ENCODE results near the gene ALAS1. TPM values are rescaled to one million over a fixed set of nuclear protein-coding genes. Genes with fewer than 3 reads are reported as not detected.
"Not testable (repeated sequence)": the region's sequence is repeated elsewhere in the genome, so short reads cannot be mapped to it uniquely, and the experiment has no call there.

ALAS1 gene
- total and polyA plus RNA-seq, 4 donors, result 38.7 to 85.1 (median 57.2) TPM

DNA sequence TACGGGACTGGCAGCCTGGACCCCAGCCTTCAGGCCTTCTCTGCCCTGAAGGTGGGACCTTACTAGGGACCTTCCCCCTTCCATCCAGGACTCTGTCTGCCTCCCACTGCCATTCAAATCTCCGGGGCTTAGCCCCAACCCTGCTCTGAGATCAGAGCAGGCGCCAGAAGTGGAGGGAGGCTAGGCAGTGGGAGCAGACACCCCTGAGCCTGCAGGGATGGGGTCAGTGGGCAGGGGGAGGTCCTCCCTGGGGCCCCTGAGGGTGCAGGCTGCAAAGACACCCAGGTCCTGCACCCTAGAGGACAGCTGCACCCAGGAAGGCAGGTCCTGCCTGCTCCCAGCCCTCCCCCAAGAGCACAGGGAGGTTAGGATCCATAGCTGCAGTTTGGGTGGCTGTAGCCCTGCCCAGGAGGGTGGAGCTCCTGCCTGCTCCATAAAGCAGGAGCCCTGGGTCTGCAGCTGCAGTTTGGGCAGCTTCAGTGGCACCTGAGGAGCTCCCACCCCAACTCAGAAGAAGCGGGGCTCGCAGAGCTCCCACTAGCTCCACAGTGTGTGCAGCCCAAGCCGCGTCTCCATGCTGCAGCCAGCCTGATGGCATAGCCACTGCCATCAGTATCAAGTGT, 35.6 kb upstream of the ALAS1 start:
- Histone ChIP-seq H3K36me3 (ENCODE audit: control insufficient read depth in 4 of 4, insufficient read depth in 4 of 4, low read length in 4 of 4) (no peaks in the 10 kb centered on the region), H3K9me3 (ENCODE audit: control insufficient read depth in 4 of 4, insufficient read depth in 3 of 4, low read length in 3 of 4) (no peaks in the 10 kb centered on the region), H3K27me3 (ENCODE audit: control insufficient read depth in 3 of 3, insufficient read depth in 3 of 3, low read length in 2 of 3) (no peaks in the 10 kb centered on the region), H3K4me3 (no peak overlapping the region), H3K27ac (ENCODE audit: low read depth in 1 of 2, low read length in 1 of 2) (no peak overlapping the region), H3K9ac (ENCODE audit: insufficient read depth in 1 of 2, low read length in 2 of 2) (no peak overlapping the region), H3K4me1 (ENCODE audit: control insufficient read depth in 5 of 5, insufficient read depth in 5 of 5, low read length in 5 of 5) (no peaks in the 10 kb centered on the region)
- TF ChIP-seq, protein P1, sequence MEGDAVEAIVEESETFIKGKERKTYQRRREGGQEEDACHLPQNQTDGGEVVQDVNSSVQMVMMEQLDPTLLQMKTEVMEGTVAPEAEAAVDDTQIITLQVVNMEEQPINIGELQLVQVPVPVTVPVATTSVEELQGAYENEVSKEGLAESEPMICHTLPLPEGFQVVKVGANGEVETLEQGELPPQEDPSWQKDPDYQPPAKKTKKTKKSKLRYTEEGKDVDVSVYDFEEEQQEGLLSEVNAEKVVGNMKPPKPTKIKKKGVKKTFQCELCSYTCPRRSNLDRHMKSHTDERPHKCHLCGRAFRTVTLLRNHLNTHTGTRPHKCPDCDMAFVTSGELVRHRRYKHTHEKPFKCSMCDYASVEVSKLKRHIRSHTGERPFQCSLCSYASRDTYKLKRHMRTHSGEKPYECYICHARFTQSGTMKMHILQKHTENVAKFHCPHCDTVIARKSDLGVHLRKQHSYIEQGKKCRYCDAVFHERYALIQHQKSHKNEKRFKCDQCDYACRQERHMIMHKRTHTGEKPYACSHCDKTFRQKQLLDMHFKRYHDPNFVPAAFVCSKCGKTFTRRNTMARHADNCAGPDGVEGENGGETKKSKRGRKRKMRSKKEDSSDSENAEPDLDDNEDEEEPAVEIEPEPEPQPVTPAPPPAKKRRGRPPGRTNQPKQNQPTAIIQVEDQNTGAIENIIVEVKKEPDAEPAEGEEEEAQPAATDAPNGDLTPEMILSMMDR (IDR thresholded peaks at IDR 0.05; ENCODE audit: control extremely low read depth, extremely low read depth), result no peak
- 90 to 94% methylated on average over 7 of the region's 7 CpGs for WGBS, 2 donors
- no peak for ATAC-seq (ENCODE audit: insufficient read depth, low FRiP score)
- DNase-seq, result no peak

DNA sequence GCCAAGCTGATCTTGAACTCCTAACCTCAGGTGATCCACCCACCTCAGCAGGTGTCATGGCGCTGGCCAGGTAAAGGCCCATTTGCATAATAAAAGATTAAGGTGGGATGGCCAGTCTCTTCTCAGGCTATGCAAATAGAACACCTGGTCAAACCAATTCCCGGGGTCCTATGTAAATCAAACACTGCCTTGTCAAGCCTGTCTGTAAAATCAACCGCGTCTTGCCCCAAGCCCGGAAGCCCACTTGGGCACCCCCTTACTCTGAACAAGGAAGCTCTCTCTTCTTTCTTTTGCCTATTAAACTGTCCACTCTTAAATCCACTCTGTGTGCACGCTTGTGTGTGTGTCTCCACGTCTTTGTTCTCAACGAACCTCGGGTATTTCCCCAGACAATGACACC, 30.7 kb upstream of the ALAS1 start:
- TF ChIP-seq, protein P1 (IDR thresholded peaks at IDR 0.05; ENCODE audit: control extremely low read depth, extremely low read depth), result no peak
- Histone ChIP-seq H3K9me3 (ENCODE audit: control insufficient read depth in 4 of 4, insufficient read depth in 3 of 4, low read length in 3 of 4) (no peaks in the 10 kb centered on the region), H3K4me3 (no peak overlapping the region), H3K36me3 (ENCODE audit: control insufficient read depth in 4 of 4, insufficient read depth in 4 of 4, low read length in 4 of 4) (no peaks in the 10 kb centered on the region), H3K4me1 (ENCODE audit: control insufficient read depth in 5 of 5, insufficient read depth in 5 of 5, low read length in 5 of 5) (no peaks in the 10 kb centered on the region), H3K27me3 (ENCODE audit: control insufficient read depth in 3 of 3, insufficient read depth in 3 of 3, low read length in 2 of 3) (no peaks in the 10 kb centered on the region), H3K27ac (ENCODE audit: low read depth in 1 of 2, low read length in 1 of 2) (no peak overlapping the region), H3K9ac (ENCODE audit: insufficient read depth in 1 of 2, low read length in 2 of 2) (no peak overlapping the region)
- 62 to 80% methylated on average over 9 of the region's 9 CpGs for WGBS, 2 donors
- no peak for DNase-seq
- no peak for ATAC-seq (ENCODE audit: insufficient read depth, low FRiP score)

DNA sequence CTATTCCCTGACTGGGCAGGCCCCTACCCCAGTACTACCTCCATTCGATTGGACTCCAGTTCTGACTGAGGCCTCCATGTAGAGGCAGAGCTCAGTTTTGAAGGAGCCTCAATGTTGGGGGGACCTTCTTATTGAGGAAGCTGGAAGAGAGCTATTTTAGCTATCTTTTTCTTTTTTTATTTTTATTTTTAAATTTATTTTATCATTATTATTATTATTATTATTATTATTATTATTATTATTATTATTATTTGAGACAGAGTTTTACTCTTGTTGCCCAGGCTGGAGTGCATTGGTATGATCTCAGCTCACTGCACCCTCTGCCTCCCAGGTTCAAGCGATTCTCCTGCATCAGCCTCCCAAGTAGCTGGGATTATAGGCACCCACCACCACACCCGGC, 27.7 kb upstream of the ALAS1 start:
- ATAC-seq (ENCODE audit: insufficient read depth, low FRiP score); H3K4me3 ChIP-seq; H3K36me3 ChIP-seq (ENCODE audit: control insufficient read depth in 4 of 4, insufficient read depth in 4 of 4, low read length in 4 of 4); H3K27me3 ChIP-seq (ENCODE audit: control insufficient read depth in 3 of 3, insufficient read depth in 3 of 3, low read length in 2 of 3); DNase-seq; H3K27ac ChIP-seq (ENCODE audit: low read depth in 1 of 2, low read length in 1 of 2); H3K4me1 ChIP-seq (ENCODE audit: control insufficient read depth in 5 of 5, insufficient read depth in 5 of 5, low read length in 5 of 5); H3K9ac ChIP-seq (ENCODE audit: insufficient read depth in 1 of 2, low read length in 2 of 2); H3K9me3 ChIP-seq (ENCODE audit: control insufficient read depth in 4 of 4, insufficient read depth in 3 of 4, low read length in 3 of 4): not testable (repeated sequence)
- WGBS, 2 donors, result 94 to 98% methylated on average over 3 of the region's 3 CpGs

DNA sequence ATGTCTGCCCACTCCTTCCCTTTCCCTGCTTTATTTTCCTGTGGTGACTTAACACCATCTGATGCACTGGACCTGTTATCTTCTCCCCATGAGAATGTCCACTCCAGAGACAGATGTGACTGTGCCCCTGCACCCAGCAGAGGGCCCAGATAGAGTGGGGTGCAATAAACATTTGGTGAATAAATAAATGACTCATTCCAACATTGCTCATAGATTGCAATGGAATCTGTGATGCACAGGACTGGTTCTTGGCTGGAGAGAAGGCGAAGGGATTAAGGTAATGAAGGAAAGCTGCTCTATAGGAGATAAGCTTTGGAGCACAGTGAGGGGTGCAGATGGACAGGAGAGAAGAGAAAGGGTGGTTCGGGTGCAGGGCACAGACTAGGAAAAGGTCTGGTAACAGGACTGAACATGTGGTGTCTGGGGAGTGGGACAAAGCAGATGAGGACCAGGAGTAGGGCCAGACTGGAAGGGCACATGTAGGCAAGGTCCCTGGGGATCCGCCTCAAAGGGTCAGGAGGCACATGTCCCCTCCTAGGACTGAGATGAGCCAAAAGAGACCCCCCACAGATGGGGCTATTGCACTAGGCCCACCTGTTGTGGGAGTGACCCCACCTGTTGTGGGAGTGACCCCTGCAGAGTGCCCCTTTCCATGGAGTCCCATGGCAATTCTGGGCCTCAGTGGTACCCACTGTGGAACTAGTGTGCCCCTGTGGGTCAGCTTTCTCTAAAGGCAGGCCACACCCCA, 26.3 kb upstream of the ALAS1 start:
- Histone ChIP-seq H3K36me3 (ENCODE audit: control insufficient read depth in 4 of 4, insufficient read depth in 4 of 4, low read length in 4 of 4) (no peaks in the 10 kb centered on the region), H3K9ac (ENCODE audit: insufficient read depth in 1 of 2, low read length in 2 of 2) (no peak overlapping the region), H3K9me3 (ENCODE audit: control insufficient read depth in 4 of 4, insufficient read depth in 3 of 4, low read length in 3 of 4) (no peaks in the 10 kb centered on the region), H3K27me3 (ENCODE audit: control insufficient read depth in 3 of 3, insufficient read depth in 3 of 3, low read length in 2 of 3) (no peaks in the 10 kb centered on the region), H3K4me1 (ENCODE audit: control insufficient read depth in 5 of 5, insufficient read depth in 5 of 5, low read length in 5 of 5) (peaks cover 0 to 6% (median 3%) of the 10 kb centered on the region in 5 donors), H3K27ac (ENCODE audit: low read depth in 1 of 2, low read length in 1 of 2) (no peak overlapping the region), H3K4me3 (no peak overlapping the region)
- ATAC-seq (ENCODE audit: insufficient read depth, low FRiP score), result no peak
- TF ChIP-seq, protein P1 (IDR thresholded peaks at IDR 0.05; ENCODE audit: control extremely low read depth, extremely low read depth), result no peak
- no peak for DNase-seq
- WGBS, 2 donors, result 88 to 98% methylated on average over 3 of the region's 3 CpGs

Measured in lung (tissue), 12 donors.